Mammary epithelial cell (primary cell): ENCODE measurements around the gene TDRD9.

ENCODE experiments used
- EZH2 ChIP-seq: IDR thresholded peaks from 2 replicates; pipeline ENCODE4 v1.6.1; 2012; ENCODE audit warnings: low read length, inconsistent platforms, borderline replicate concordance
- TF ChIP-seq, protein P1 (sequence below), 2 donors: IDR thresholded peaks in 1 of 2; conservative IDR thresholded peaks in 1 of 2; 2 replicates each; pipeline ENCODE4 v1.5.1; 2011 to 2012; ENCODE audit warnings: inconsistent platforms in 2 of 2, low read length in 2 of 2, mild to moderate bottlenecking in 2 of 2, control low read depth in 1 of 2, low read depth in 1 of 2; ENCODE audit not compliant: insufficient read depth in 1 of 2; ENCODE audit errors: extremely low read depth in 1 of 2

- TF ChIP-seq, protein P1, sequence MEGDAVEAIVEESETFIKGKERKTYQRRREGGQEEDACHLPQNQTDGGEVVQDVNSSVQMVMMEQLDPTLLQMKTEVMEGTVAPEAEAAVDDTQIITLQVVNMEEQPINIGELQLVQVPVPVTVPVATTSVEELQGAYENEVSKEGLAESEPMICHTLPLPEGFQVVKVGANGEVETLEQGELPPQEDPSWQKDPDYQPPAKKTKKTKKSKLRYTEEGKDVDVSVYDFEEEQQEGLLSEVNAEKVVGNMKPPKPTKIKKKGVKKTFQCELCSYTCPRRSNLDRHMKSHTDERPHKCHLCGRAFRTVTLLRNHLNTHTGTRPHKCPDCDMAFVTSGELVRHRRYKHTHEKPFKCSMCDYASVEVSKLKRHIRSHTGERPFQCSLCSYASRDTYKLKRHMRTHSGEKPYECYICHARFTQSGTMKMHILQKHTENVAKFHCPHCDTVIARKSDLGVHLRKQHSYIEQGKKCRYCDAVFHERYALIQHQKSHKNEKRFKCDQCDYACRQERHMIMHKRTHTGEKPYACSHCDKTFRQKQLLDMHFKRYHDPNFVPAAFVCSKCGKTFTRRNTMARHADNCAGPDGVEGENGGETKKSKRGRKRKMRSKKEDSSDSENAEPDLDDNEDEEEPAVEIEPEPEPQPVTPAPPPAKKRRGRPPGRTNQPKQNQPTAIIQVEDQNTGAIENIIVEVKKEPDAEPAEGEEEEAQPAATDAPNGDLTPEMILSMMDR (conservative IDR thresholded peaks at IDR 0.05 in 1 of 2, IDR thresholded peaks at IDR 0.05 in 1 of 2; ENCODE audit: extremely low read depth in 1 of 2, insufficient read depth in 1 of 2, low read depth in 1 of 2, low read length in 2 of 2): no peak
- no peak for TF ChIP-seq EZH2
Measured at GRCh38 chr14:104004849-104005248, 76.6 kb downstream of the TDRD9 start.
